ENCODE results near the gene TAPBPL.

The TAPBPL gene

GRCh38 chr12:6443361-6443983, 8.4 kb upstream of the TAPBPL start:
- peak overlapping the region; percentile 98 for H3K9ac ChIP-seq (ENCODE audit: low read length)
- H3K4me3 ChIP-seq (ENCODE audit: low read depth, low read length, poor library complexity, severe bottlenecking) = peak overlapping the region; percentile 92
- no peak overlapping the region for H2AFZ ChIP-seq (ENCODE audit: low read length)

GRCh38 chr12:6444031-6444430, 7.8 kb upstream of the TAPBPL start:
- Histone ChIP-seq H3K36me3 (ENCODE audit: insufficient read depth, low read length) (peaks cover 22% of the 10 kb centered on the region; the same call in 1 of the 2 replicates), H4K20me1 (ENCODE audit: insufficient read depth, low read length) (no peaks in the 10 kb centered on the region), H3K4me2 (ENCODE audit: low read length) (peak overlapping the region; percentile 92), H3K27ac (ENCODE audit: low read depth, low read length, poor library complexity, severe bottlenecking) (peak overlapping the region; percentile 99), H3K4me3 (ENCODE audit: low read depth, low read length, poor library complexity, severe bottlenecking) (peak overlapping the region; percentile 92), H3K4me1 (ENCODE audit: insufficient read depth, low read length, severe bottlenecking) (peaks cover 69% of the 10 kb centered on the region), H3K79me2 (ENCODE audit: insufficient read depth, low read length) (peaks cover 8% of the 10 kb centered on the region), H3K9me3 (ENCODE audit: low read length) (no peaks in the 10 kb centered on the region), H3F3A (ENCODE audit: insufficient read depth, low read length) (0 out of 2 replicates have a peak, but pooled peaks cover 4% of the 10 kb centered on the region), H2AFZ (ENCODE audit: low read length) (no peak overlapping the region), H3K27me3 (ENCODE audit: insufficient read depth, low read length) (no peaks in the 10 kb centered on the region), H3K9ac (ENCODE audit: low read length) (peak overlapping the region; percentile 98), H3K9me2 (ENCODE audit: low read depth, low read length) (no peaks in the 10 kb centered on the region)
- TF ChIP-seq EZH2 (IDR thresholded peaks at IDR 0.05; ENCODE audit: borderline replicate concordance, low read length) = no peak
- TF ChIP-seq, protein P1, sequence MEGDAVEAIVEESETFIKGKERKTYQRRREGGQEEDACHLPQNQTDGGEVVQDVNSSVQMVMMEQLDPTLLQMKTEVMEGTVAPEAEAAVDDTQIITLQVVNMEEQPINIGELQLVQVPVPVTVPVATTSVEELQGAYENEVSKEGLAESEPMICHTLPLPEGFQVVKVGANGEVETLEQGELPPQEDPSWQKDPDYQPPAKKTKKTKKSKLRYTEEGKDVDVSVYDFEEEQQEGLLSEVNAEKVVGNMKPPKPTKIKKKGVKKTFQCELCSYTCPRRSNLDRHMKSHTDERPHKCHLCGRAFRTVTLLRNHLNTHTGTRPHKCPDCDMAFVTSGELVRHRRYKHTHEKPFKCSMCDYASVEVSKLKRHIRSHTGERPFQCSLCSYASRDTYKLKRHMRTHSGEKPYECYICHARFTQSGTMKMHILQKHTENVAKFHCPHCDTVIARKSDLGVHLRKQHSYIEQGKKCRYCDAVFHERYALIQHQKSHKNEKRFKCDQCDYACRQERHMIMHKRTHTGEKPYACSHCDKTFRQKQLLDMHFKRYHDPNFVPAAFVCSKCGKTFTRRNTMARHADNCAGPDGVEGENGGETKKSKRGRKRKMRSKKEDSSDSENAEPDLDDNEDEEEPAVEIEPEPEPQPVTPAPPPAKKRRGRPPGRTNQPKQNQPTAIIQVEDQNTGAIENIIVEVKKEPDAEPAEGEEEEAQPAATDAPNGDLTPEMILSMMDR (IDR thresholded peaks at IDR 0.05; ENCODE audit: low read length) = peak; percentile 18; the same call in 1 of the 2 replicates

More at GRCh38 chr12:6443361-6443983, 8.4 kb upstream of the TAPBPL start:
- no peaks in the 10 kb centered on the region for H3K27me3 ChIP-seq (ENCODE audit: insufficient read depth, low read length)
- peaks cover 8% of the 10 kb centered on the region for H3K79me2 ChIP-seq (ENCODE audit: insufficient read depth, low read length)
- H3K27ac ChIP-seq (ENCODE audit: low read depth, low read length, poor library complexity, severe bottlenecking) = peak overlapping the region; percentile 99
- peak overlapping the region; percentile 92 for H3K4me2 ChIP-seq (ENCODE audit: low read length)
- TF ChIP-seq EZH2 (IDR thresholded peaks at IDR 0.05; ENCODE audit: borderline replicate concordance, low read length) = no peak
- TF ChIP-seq, protein P1 (IDR thresholded peaks at IDR 0.05; ENCODE audit: low read length) = no peak
- no peaks in the 10 kb centered on the region for H4K20me1 ChIP-seq (ENCODE audit: insufficient read depth, low read length)
- peaks cover 22% of the 10 kb centered on the region; the same call in 1 of the 2 replicates for H3K36me3 ChIP-seq (ENCODE audit: insufficient read depth, low read length)
- no peaks in the 10 kb centered on the region for H3K9me2 ChIP-seq (ENCODE audit: low read depth, low read length)
- 0 out of 2 replicates have a peak, but pooled peaks cover 4% of the 10 kb centered on the region for H3F3A ChIP-seq (ENCODE audit: insufficient read depth, low read length)
- H3K9me3 ChIP-seq (ENCODE audit: low read length) = no peaks in the 10 kb centered on the region
- peaks cover 69% of the 10 kb centered on the region for H3K4me1 ChIP-seq (ENCODE audit: insufficient read depth, low read length, severe bottlenecking)

DNA sequence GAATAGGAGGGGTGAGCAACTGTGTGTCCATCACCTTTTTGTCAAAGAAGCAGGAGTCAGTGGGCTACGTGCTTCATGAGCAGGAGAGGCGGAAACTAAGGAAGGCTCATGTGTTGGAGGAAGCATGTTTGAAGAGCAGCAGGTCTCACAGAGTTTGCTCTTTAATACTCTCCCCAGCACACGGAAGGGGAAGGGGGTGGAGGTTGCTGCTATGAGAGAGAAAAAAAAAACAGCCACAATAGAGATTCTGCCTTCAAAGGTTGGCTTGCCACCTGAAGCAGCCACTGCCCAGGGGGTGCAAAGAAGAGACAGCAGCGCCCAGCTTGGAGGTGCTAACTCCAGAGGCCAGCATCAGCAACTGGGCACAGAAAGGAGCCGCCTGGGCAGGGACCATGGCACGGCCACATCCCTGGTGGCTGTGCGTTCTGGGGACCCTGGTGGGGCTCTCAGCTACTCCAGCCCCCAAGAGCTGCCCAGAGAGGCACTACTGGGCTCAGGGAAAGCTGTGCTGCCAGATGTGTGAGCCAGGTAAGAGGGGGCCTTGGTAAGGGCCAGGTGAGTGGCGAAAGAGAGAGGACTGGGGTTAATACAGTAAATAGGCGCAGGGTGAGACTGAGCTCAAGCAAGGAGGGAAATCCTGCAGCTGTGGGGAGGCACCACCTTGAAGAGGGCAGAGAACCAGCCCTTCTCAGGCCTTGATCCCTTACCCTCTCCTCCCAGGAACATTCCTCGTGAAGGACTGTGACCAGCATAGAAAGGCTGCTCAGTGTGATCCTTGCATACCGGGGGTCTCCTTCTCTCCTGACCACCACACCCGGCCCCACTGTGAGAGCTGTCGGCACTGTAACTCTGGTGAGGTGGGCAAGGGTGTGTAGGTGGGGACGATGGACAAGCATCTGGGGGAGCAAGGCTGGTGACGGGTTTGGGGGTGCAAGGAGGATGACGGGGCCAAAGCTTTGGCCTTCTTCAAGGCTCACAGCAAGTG, 6.8 kb upstream of the TAPBPL start, which contains the start of gene CD27:
Gene CD27, plus strand, starts transcription at position 252 of the 985 bp plus-strand sequence. Its CDS starts 141 bp downstream, at position 393.
- Histone ChIP-seq H3K36me3 (ENCODE audit: insufficient read depth, low read length) (peaks cover 24% of the 10 kb centered on the region; the same call in 1 of the 2 replicates), H3F3A (ENCODE audit: insufficient read depth, low read length) (no peaks in the 10 kb centered on the region), H3K27me3 (ENCODE audit: insufficient read depth, low read length) (no peaks in the 10 kb centered on the region), H4K20me1 (ENCODE audit: insufficient read depth, low read length) (no peaks in the 10 kb centered on the region), H3K4me3 (ENCODE audit: low read depth, low read length, poor library complexity, severe bottlenecking) (peak within 1 kb of the TSS; percentile 92), H3K27ac (ENCODE audit: low read depth, low read length, poor library complexity, severe bottlenecking) (peak within 1 kb of the TSS; percentile 99), H3K9ac (ENCODE audit: low read length) (peak within 1 kb of the TSS; percentile 98), H3K79me2 (ENCODE audit: insufficient read depth, low read length) (peaks cover 8% of the 10 kb centered on the region), H3K9me2 (ENCODE audit: low read depth, low read length) (no peaks in the 10 kb centered on the region), H3K4me2 (ENCODE audit: low read length) (peak within 1 kb of the TSS; percentile 92), H3K9me3 (ENCODE audit: low read length) (no peaks in the 10 kb centered on the region), H2AFZ (ENCODE audit: low read length) (no peak within 1 kb of the TSS), H3K4me1 (ENCODE audit: insufficient read depth, low read length, severe bottlenecking) (peaks cover 73% of the 10 kb centered on the region)
- TF ChIP-seq EZH2 (IDR thresholded peaks at IDR 0.05; ENCODE audit: borderline replicate concordance, low read length) = no peak
- TF ChIP-seq, protein P1 (IDR thresholded peaks at IDR 0.05; ENCODE audit: low read length) = no peak

Data from OCI-LY1 (cell line).